HG03139 (cell line): ENCODE results near the gene BMERB1.
"Not testable (repeated sequence)": the region's sequence is repeated elsewhere in the genome, so short reads cannot be mapped to it uniquely, and the experiment has no call there.

Experiments
- ATAC-seq: cut with Tn5 transposase; IDR thresholded peaks from one replicate; pipeline ENCODE4 v1.9.1; 2021; ENCODE audit not compliant: unreplicated experiment

Gene BMERB1

GRCh38 chr16:15459791-15460190 is 25.4 kb downstream of the BMERB1 start:
- no peak for ATAC-seq

DNA sequence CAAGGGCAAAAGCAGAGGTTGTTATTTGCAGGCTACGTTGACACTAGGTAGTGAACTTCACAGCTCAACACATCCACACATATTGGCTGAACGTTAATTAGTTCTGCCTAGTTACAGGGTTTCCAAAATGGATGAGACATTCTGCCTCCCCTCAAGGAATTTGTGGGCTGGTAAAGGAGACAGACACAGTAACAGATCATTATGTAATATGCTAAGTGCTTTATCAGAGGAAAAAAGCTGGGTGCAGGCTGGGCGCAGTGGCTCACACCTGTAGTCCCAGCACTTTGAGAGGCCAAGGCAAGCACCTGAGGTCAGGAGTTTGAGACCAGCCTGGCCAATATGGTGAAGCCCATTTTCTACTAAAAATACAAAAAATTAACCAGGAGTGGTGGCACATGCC is 26.2 kb downstream of the BMERB1 start:
- no peak for ATAC-seq

GRCh38 chr16:15461376-15461775 is 27.0 kb downstream of the BMERB1 start:
- no peak for ATAC-seq

- no peak for ATAC-seq
Observed at GRCh38 chr16:15464401-15465186, 30.2 kb downstream of the BMERB1 start.

- no peak for ATAC-seq
Observed at GRCh38 chr16:15466131-15466530, 31.7 kb downstream of the BMERB1 start.

DNA sequence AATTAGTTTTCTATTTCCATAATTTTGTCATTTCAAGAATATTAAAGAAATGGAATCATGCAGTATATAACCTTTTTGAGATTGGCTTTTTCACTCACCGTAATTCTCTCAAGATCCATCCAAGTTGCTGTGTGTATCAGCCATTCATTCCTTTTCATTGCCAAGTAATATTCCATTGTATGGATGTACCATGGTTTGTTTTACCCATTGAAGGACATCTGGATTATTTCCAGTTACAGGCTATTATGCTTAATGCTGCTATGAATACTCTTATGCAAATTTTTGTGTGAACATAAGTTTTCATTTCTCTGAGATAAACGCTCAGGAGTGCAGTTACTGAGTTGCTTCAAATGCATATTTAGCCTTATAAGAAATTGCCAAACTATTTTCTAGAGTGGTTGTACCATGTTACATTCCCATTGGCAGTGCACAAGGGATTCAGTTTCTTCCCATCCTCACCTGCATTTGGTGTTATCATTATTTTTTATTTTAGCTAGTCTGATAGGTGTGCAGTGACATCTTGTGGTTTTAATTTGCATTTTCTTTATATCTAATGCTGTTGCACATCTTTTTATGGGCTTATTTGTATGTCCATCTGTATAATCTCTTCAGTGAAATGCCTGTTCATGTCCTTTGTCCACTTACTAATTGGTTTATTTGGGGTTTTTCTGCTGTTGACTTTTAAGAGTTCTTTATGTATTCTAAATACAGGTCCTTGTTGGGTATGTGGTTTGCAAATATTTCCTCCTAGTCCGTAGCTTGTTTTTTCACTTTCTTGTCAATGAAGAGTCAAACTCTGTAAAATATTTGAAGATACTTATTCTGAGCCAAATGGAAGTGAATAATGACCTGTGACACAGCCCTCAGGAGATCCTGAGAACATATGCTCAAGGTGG is 32.7 kb downstream of the BMERB1 start:
- ATAC-seq = no peak

- ATAC-seq = not testable (repeated sequence)
Observed at GRCh38 chr16:15476971-15477370, 42.6 kb downstream of the BMERB1 start.

- no peak for ATAC-seq
Observed at GRCh38 chr16:15477802-15478201, 43.4 kb downstream of the BMERB1 start.

GRCh38 chr16:15482068-15482747 is 47.8 kb downstream of the BMERB1 start:
- no peak for ATAC-seq

GRCh38 chr16:15482748-15483298 is 48.4 kb downstream of the BMERB1 start:
- ATAC-seq = no peak

DNA sequence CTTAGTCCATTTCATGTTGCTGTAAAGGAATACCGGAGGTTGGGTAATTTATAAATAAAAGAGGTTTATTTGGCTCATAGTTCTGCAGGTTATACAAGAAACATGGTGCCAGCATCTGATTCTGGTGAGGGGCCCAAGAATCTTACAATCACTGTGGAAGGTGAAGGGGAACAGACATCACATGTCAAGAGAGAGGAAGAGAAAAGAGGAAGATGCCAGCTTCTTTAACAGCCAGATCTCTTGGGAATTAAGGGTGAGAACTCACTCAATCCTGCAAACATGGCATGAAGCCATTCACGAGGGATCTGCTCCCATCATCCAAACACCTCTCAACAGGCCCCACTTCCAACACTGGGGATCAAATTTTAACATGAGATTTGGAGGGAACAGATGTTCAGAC is 49.5 kb downstream of the BMERB1 start:
- no peak for ATAC-seq

GRCh38 chr16:15484662-15485061 is 50.3 kb downstream of the BMERB1 start:
- ATAC-seq = no peak

- no peak for ATAC-seq
Observed at GRCh38 chr16:15485175-15485574, 50.8 kb downstream of the BMERB1 start.

GRCh38 chr16:15486661-15487060 is 52.3 kb downstream of the BMERB1 start:
- ATAC-seq = no peak

GRCh38 chr16:15487336-15488284 is 53.2 kb downstream of the BMERB1 start:
- no peak for ATAC-seq

DNA sequence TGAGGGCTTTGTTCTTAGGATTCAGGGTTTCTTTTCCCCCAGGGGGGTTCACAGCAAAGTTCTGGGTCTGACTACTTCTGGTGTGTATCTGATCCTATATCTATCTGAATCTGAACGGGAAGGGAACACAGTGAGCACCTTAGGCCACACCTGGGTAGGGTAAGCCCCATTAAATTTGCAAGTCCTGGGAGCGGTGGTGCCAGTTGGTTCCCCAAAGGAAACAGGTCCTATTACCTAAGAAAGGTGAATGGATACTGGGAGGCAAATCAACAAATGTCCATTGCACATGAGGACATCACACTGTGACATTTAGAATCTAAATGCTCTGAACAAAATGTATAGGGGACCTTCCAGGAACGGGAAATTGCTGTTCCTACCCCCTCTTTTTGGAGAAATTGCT is 54.6 kb downstream of the BMERB1 start:
- ATAC-seq = no peak

DNA sequence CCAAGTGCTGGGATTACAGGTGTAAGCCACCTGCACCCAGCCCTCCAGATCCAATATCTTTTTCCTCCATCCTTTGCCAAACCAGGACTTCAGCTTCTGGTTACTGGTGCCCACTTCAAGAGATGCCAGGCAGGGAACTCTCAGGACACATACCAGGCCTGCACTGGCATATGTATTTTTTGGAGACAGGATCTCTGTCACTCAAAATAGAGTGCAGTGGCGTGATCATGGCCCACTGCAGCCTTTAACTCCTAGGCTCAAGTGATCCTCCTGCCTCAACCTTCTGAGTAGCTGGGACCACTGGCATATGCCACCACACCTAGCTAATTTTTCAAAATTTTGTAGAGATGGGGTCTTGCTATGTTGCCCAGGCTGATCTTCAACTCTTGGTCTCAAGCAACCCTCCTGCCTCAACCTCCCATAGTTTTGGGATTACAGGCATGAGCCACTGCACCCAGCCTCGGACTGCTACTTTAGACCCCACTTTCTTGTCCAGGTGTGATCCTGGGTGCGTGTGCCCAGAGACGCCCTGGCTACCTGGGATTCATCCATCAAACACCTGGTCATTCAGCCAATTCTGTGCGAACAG is 55.8 kb downstream of the BMERB1 start:
- ATAC-seq = no peak

DNA sequence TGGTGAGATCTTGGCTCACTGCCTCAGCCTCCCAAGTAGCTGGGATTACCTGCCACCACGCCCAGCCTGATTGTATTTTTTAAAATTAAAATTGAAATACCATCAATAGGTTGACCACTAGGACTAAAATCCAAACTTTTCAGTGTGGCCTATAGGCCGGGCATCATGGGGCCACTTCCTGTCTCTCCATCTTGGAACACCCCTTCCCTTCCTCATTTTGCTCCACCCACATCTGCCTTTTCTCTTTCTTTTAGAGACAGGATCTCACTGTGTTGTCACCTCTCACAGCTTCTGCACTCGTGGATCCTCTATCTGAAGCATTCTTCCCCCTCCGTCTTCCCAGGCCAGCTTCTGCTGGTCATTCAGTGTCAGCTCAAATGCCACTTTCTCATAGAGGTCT is 57.0 kb downstream of the BMERB1 start:
- ATAC-seq = no peak

GRCh38 chr16:15492091-15492740 is 57.8 kb downstream of the BMERB1 start:
- no peak for ATAC-seq
